ENCODE data around the gene RHCG.

The RHCG gene

DNA sequence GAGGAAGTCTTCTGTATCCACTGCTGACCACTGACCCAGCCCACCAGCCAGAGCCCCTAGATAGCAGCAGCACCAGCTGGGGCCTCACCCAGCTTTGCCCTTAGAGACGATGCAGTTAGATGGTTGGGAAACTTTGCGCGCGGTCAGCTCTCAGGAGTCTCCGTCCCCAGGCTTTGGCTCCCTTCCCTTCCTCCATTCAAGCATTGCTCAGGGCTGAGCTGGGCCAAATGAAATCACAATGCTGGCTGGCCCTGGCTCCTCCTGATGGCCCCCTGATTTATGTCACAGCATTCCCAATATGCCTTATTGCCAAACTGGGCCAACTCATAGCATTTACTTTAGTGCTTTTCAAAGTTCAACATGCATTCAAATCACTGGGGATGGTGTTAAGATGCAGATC lies 34.6 kb upstream of the RHCG start:
- TF ChIP-seq, protein P1, sequence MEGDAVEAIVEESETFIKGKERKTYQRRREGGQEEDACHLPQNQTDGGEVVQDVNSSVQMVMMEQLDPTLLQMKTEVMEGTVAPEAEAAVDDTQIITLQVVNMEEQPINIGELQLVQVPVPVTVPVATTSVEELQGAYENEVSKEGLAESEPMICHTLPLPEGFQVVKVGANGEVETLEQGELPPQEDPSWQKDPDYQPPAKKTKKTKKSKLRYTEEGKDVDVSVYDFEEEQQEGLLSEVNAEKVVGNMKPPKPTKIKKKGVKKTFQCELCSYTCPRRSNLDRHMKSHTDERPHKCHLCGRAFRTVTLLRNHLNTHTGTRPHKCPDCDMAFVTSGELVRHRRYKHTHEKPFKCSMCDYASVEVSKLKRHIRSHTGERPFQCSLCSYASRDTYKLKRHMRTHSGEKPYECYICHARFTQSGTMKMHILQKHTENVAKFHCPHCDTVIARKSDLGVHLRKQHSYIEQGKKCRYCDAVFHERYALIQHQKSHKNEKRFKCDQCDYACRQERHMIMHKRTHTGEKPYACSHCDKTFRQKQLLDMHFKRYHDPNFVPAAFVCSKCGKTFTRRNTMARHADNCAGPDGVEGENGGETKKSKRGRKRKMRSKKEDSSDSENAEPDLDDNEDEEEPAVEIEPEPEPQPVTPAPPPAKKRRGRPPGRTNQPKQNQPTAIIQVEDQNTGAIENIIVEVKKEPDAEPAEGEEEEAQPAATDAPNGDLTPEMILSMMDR (IDR thresholded peaks at IDR 0.05) = no peak
- TF ChIP-seq ZFX (IDR thresholded peaks at IDR 0.05; ENCODE audit: borderline replicate concordance) = no peak
- H3K27ac ChIP-seq = no peak overlapping the region

DNA sequence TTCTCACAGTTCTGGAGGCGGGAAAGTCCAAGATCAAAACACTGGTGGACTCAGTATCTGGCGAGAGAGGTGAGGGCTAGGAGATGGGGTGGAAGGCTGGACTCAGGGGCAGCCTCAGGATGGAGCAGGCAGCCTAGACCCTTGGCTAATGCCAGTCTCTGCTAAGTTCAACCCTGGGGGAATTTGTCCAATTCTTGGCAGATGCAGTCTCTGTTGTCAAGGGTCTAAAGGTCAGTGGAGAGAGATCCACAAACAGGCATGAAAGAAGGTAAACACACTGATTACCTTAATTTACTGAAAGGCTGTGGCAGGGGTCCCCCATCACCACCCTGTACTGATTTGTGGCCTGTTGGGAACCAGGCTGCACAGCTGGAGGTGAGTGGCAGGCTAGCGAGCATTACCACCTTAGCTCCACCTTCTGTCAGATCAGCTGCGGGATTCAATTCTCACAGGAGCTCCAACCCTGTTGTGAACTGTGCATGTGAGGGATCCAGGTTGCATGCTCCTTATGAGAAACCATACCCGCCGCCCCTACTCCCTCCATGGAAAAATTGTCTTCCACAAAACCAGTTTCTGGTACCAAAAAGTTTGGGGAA lies 32.5 kb upstream of the RHCG start:
- TF ChIP-seq ZFX (IDR thresholded peaks at IDR 0.05; ENCODE audit: borderline replicate concordance) = no peak
- TF ChIP-seq, protein P1 (IDR thresholded peaks at IDR 0.05) = no peak

DNA sequence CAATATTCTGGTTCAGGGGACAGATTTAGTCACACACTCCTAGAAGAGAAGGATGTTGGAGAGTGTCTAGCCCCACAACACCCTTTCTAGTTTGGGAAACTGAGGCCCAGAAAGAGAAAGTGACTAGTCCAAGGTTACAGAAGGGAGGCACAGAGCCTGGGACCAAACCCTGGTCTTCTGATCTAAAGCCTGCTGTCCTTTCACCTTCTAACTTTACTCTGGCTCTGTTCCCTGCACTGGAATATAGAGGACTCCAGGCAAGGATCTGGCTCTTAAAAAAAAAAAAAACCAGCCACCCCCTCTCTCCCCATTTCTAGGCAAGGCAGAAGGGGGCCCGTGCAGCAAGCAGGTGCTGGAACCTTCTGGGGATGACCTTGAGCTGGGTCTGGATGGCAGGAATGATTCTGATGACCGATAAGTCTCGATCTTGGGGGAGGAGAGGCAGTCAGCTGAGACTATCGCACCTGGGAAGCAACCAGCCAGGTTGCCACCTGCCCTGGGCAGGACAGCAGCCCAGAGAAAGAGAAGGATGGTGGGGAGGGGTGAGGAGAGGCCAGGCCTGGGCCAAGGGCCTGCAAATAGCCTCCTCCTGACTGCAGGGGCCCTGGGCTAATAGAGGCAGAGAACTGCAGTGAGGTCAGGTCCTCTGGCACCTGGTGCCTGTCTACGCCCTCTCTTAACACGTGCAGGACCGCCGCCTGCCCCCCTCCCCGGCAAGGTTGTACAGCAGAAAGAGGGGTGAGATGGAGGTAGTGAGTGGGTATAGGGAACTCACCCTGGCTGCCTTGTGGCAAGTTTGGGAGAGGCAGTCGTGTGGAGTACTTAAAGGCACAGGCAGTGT lies 30.4 kb upstream of the RHCG start:
- no peak for TF ChIP-seq ZFX (IDR thresholded peaks at IDR 0.05; ENCODE audit: borderline replicate concordance)
- TF ChIP-seq, protein P1 (IDR thresholded peaks at IDR 0.05) = no peak
- H3K27ac ChIP-seq = no peak overlapping the region

More for the DNA sequence above, 32.5 kb upstream of the RHCG start:
- no peak overlapping the region for H3K27ac ChIP-seq

DNA sequence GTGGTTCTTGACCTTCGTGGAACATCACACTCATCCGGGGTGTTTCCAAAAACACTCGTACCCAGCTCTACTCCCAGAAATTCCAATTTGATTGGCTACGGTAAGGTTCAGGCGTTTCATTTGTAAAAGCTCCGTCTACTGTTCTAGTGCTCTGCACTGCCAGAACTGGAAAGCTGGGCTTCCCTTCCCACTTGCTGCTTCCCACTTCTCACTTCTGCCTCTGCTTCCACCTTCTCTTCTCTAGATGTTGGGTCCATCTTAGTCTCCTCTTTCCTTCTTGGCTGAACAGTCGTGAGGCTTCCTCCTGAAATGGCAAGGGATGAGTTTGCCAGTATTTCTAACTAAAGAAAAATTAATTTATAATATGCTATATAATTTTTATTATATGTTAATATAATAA lies 29.8 kb upstream of the RHCG start:
- TF ChIP-seq, protein P1 (IDR thresholded peaks at IDR 0.05) = no peak
- TF ChIP-seq ZFX (IDR thresholded peaks at IDR 0.05; ENCODE audit: borderline replicate concordance) = no peak

DNA sequence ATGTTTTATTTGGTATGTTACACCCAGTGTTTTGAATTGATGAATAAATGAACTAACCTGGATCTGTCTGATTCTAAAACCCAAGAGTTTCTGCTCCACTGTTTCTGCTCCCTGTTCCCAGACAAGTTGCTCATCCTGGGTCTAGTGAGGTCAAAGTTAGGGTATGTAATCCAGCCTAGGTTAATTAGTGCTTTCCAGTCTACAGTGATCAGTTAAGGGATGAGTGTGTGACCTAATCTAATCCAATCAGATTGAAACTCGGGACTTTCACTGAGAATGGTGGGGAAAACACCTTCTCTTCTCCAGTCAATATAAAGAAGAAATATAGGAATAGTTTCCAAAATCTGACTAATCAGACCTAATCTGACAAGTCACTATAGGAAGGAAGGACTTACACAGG lies 27.8 kb upstream of the RHCG start:
- H3K27ac ChIP-seq = no peak overlapping the region
- TF ChIP-seq, protein P1 (IDR thresholded peaks at IDR 0.05) = no peak
- TF ChIP-seq ZFX (IDR thresholded peaks at IDR 0.05; ENCODE audit: borderline replicate concordance) = no peak

More for the DNA sequence above, 29.8 kb upstream of the RHCG start:
- H3K27ac ChIP-seq = no peak overlapping the region

DNA sequence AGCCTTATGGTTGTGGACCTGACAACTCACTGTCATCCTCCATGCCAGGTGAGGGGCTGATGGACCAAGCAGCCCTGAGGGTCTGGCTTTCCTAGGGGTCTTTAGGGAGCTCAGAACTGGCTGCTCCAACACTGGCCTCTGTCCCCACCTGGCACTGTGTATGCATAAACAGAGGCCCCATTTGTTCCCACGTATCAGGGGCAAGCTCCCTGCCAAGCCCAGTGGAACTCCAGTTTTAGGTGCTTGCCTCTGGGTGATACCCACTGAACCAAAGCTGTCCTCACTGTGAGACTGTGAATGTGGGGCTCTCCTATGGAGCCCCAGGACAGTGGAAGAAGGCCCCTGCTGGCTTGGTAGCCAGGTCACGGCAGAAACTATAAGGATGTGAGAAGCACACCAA lies 26.7 kb upstream of the RHCG start:
- no peak for TF ChIP-seq ZFX (IDR thresholded peaks at IDR 0.05; ENCODE audit: borderline replicate concordance)
- H3K27ac ChIP-seq = no peak overlapping the region

DNA sequence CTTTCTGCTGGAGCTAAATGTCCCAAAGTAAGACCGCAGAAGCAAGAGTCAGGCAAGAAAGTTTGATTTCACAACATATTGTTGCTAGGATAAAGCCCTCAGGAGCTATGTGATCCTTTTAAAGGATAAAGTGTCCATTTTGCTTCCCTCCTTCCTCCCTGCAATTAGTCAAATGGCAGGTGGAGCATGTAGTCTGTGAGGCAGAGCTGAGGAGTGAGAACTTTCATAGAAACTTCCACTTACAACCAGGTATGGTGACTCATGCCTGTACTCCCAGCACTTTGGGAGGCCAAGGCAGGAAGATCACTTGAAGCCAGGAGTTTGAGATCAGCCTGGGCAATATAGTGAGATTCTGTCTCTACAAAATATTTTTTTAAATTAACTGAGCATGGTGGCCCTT lies 25.2 kb upstream of the RHCG start:
- TF ChIP-seq ZFX (IDR thresholded peaks at IDR 0.05; ENCODE audit: borderline replicate concordance) = no peak
- TF ChIP-seq, protein P1 (IDR thresholded peaks at IDR 0.05) = no peak

More for the DNA sequence above, 25.2 kb upstream of the RHCG start:
- H3K27ac ChIP-seq = no peak overlapping the region

All from 22Rv1 (cell line).